Stimulated activated CD4-positive, alpha-beta T cell treated with anti-CD3 and anti-CD28 coated beads, Interleukin-4, amount 100 ng/mL, for 48 hours (primary cell): Measurements from ENCODE around the gene HBS1L.

ENCODE experiments used
- DNase-seq, 2 donors: peaks; one replicate each; pipeline ENCODE4 v3.0.0-alpha.2; 2020; ENCODE audit warnings: low read depth in 2 of 2

Gene HBS1L

GRCh38 chr6:135036731-135037420, 17.7 kb downstream of the HBS1L start:
- no peak for DNase-seq

GRCh38 chr6:135033238-135033637, 21.4 kb downstream of the HBS1L start:
- no peak for DNase-seq

- DNase-seq: no peak
These were observed 24.0 kb downstream of the HBS1L start for GRCh38 chr6:135030532-135031178.

GRCh38 chr6:135030056-135030473, 24.6 kb downstream of the HBS1L start:
- no peak for DNase-seq

- no peak for DNase-seq
These were observed 28.8 kb downstream of the HBS1L start for GRCh38 chr6:135025775-135026174.

GRCh38 chr6:135025175-135025574, 29.4 kb downstream of the HBS1L start:
- DNase-seq: no peak

GRCh38 chr6:135022050-135022697, 32.4 kb downstream of the HBS1L start:
- no peak for DNase-seq

- DNase-seq: no peak
These were observed 33.1 kb downstream of the HBS1L start for GRCh38 chr6:135021310-135022049.

GRCh38 chr6:135018941-135019340, 35.7 kb downstream of the HBS1L start:
- DNase-seq: no peak

- DNase-seq: no peak
These were observed 36.6 kb downstream of the HBS1L start for GRCh38 chr6:135018052-135018451.

- DNase-seq: peak in 1 of 2 donors; percentile 14
These were observed 40.2 kb downstream of the HBS1L start for GRCh38 chr6:135014353-135014832.

- DNase-seq: no peak
These were observed 41.4 kb downstream of the HBS1L start for GRCh38 chr6:135013211-135013610.

GRCh38 chr6:135012764-135013163, 41.9 kb downstream of the HBS1L start:
- no peak for DNase-seq

GRCh38 chr6:135012349-135012748, 42.3 kb downstream of the HBS1L start:
- DNase-seq: no peak

- no peak for DNase-seq
These were observed 45.7 kb downstream of the HBS1L start for GRCh38 chr6:135008941-135009290.

GRCh38 chr6:135008072-135008940, 46.3 kb downstream of the HBS1L start:
- no peak for DNase-seq

- DNase-seq: no peak
These were observed 48.2 kb downstream of the HBS1L start for GRCh38 chr6:135006386-135006914.

GRCh38 chr6:135004399-135004798, 50.2 kb downstream of the HBS1L start:
- no peak for DNase-seq

- no peak for DNase-seq
These were observed 51.5 kb downstream of the HBS1L start for GRCh38 chr6:135002974-135003703.

- DNase-seq: no peak
These were observed 52.3 kb downstream of the HBS1L start for GRCh38 chr6:135002229-135002844.
